HTR-8/SVneo (cell line): ENCODE results near the gene KLF11.
"Not testable (repeated sequence)": the region's sequence is repeated elsewhere in the genome, so short reads cannot be mapped to it uniquely, and the experiment has no call there.

ENCODE experiments used
- DNase-seq: peaks from one replicate; pipeline ENCODE4 v3.0.0; 2011; ENCODE audit warnings: low spot score, mixed read lengths; ENCODE audit not compliant: insufficient read length
- FAIRE-seq: peaks from 2 replicates; lab custom pipeline; 2011; peaks lifted over from hg19 to GRCh38; lab: Jason Lieb, UNC

The KLF11 gene

GRCh38 chr2:10079870-10080535 lies 36.7 kb downstream of the KLF11 start, which contains the start of gene CYS1:
CYS1 (minus strand) TSS chr2:10080411; CDS start chr2:10080223, 188 bp downstream.
- no peak for FAIRE-seq
- DNase-seq = peak; percentile 72

GRCh38 chr2:10080536-10081304 lies 37.4 kb downstream of the KLF11 start:
- DNase-seq (peak; percentile 33), FAIRE-seq (no peak)

- no peak for DNase-seq
- FAIRE-seq = no peak
Measured at GRCh38 chr2:10083046-10083445, 39.7 kb downstream of the KLF11 start.

- FAIRE-seq = no peak
Measured at GRCh38 chr2:10083692-10084211, 40.4 kb downstream of the KLF11 start.

GRCh38 chr2:10084223-10084865 lies 41.0 kb downstream of the KLF11 start:
- DNase-seq (no peak), FAIRE-seq (no peak)

More at GRCh38 chr2:10083692-10084211, 40.4 kb downstream of the KLF11 start:
- no peak for DNase-seq

- FAIRE-seq (no peak), DNase-seq (no peak)
Measured at GRCh38 chr2:10085043-10085667, 41.8 kb downstream of the KLF11 start.

- FAIRE-seq (no peak), DNase-seq (no peak)
Measured at GRCh38 chr2:10085668-10086059, 42.3 kb downstream of the KLF11 start.

GRCh38 chr2:10086950-10087349 lies 43.6 kb downstream of the KLF11 start:
- FAIRE-seq = no peak
- no peak for DNase-seq

GRCh38 chr2:10087360-10087759 lies 44.0 kb downstream of the KLF11 start:
- DNase-seq (no peak), FAIRE-seq (no peak)

GRCh38 chr2:10089565-10090190 lies 46.3 kb downstream of the KLF11 start:
- FAIRE-seq (no peak), DNase-seq (no peak)

GRCh38 chr2:10091182-10091888 lies 48.0 kb downstream of the KLF11 start:
- no peak for DNase-seq
- no peak for FAIRE-seq

- DNase-seq, FAIRE-seq: not testable (repeated sequence)
Measured at GRCh38 chr2:10091889-10092244, 48.5 kb downstream of the KLF11 start.

GRCh38 chr2:10094271-10094814 lies 51.0 kb downstream of the KLF11 start:
- DNase-seq (no peak), FAIRE-seq (no peak)

GRCh38 chr2:10095175-10095574 lies 51.8 kb downstream of the KLF11 start:
- FAIRE-seq (no peak), DNase-seq (no peak)

- no peak for FAIRE-seq
Measured at GRCh38 chr2:10096641-10097040, 53.3 kb downstream of the KLF11 start.

GRCh38 chr2:10097352-10098148 lies 54.2 kb downstream of the KLF11 start:
- FAIRE-seq = no peak
- DNase-seq = peak; percentile 89

More at GRCh38 chr2:10096641-10097040, 53.3 kb downstream of the KLF11 start:
- DNase-seq = no peak

- FAIRE-seq (no peak), DNase-seq (no peak)
Measured at GRCh38 chr2:10101491-10101890, 58.1 kb downstream of the KLF11 start.

GRCh38 chr2:10103179-10103578 lies 59.8 kb downstream of the KLF11 start:
- FAIRE-seq (no peak), DNase-seq (no peak)
